T-helper 2 cell (primary cell): ENCODE results near the gene FCHSD2.
"Not testable (repeated sequence)": the region's sequence is repeated elsewhere in the genome, so short reads cannot be mapped to it uniquely, and the experiment has no call there.

Source experiments
- DNase-seq, 5 experiments: peaks; one replicate each; pipeline versions ENCODE4 v3.0.0 to v3.0.0-alpha.2; 2012 to 2022

Gene FCHSD2

GRCh38 chr11:73002214-73002613 lies 139.9 kb downstream of the FCHSD2 start:
- DNase-seq, result no peak

GRCh38 chr11:73001615-73002014 lies 140.5 kb downstream of the FCHSD2 start:
- DNase-seq, result no peak

- no peak for DNase-seq
Measured at GRCh38 chr11:72998676-72999075, 143.4 kb downstream of the FCHSD2 start.

GRCh38 chr11:72996959-72997358 lies 145.2 kb downstream of the FCHSD2 start:
- DNase-seq, result no peak

- no peak for DNase-seq
Measured at GRCh38 chr11:72989727-72990126, 152.4 kb downstream of the FCHSD2 start.

- DNase-seq, result no peak
Measured at GRCh38 chr11:72988821-72989220, 153.3 kb downstream of the FCHSD2 start.

- no peak for DNase-seq
Measured at GRCh38 chr11:72985645-72986044, 156.5 kb downstream of the FCHSD2 start.

- DNase-seq, result no peak
Measured at GRCh38 chr11:72984453-72985077, 157.6 kb downstream of the FCHSD2 start.

- peak in 1 of 5 experiments; percentile 18 for DNase-seq
Measured at GRCh38 chr11:72983560-72983959, 158.6 kb downstream of the FCHSD2 start.

GRCh38 chr11:72981971-72982685 lies 160.0 kb downstream of the FCHSD2 start:
- no peak for DNase-seq

- DNase-seq, result no peak
Measured at GRCh38 chr11:72981080-72981479, 161.0 kb downstream of the FCHSD2 start.

GRCh38 chr11:72977782-72978181 lies 164.3 kb downstream of the FCHSD2 start:
- not testable (repeated sequence) for DNase-seq

- DNase-seq, result not testable (repeated sequence)
Measured at GRCh38 chr11:72976522-72976892, 165.6 kb downstream of the FCHSD2 start.

GRCh38 chr11:72975778-72976521 lies 166.2 kb downstream of the FCHSD2 start:
- peak in 1 of 5 experiments; percentile 80 for DNase-seq

GRCh38 chr11:72974487-72975205 lies 167.5 kb downstream of the FCHSD2 start:
- no peak for DNase-seq

GRCh38 chr11:72972496-72973128 lies 169.5 kb downstream of the FCHSD2 start:
- DNase-seq, result no peak

- no peak for DNase-seq
Measured at GRCh38 chr11:72971192-72971967, 170.7 kb downstream of the FCHSD2 start.

GRCh38 chr11:72970557-72971118 lies 171.5 kb downstream of the FCHSD2 start:
- peak in 1 of 5 experiments; percentile 49 for DNase-seq

- peak in 1 of 5 experiments; percentile 94 for DNase-seq
Measured at GRCh38 chr11:72969894-72970335, 172.2 kb downstream of the FCHSD2 start.

- DNase-seq, result no peak
Measured at GRCh38 chr11:72968390-72968789, 173.7 kb downstream of the FCHSD2 start.

GRCh38 chr11:72965672-72966071 lies 176.4 kb downstream of the FCHSD2 start:
- peak in 1 of 5 experiments; percentile 37 for DNase-seq
